Effector CD4-positive, alpha-beta T cell (primary cell): Measurements from ENCODE around the gene ZC3H8.

Source experiments
- DNase-seq: peaks from one replicate; pipeline ENCODE4 v3.0.0-alpha.2; 2020

ZC3H8 gene

GRCh38 chr2:112162956-112163355 is 91.9 kb downstream of the ZC3H8 start:
- no peak for DNase-seq

- DNase-seq: no peak
These were observed 92.5 kb downstream of the ZC3H8 start for GRCh38 chr2:112162341-112162740.
